ENCODE measurements around the gene DOCK9.

Gene DOCK9

GRCh38 chr13:98977568-98978265 lies at the start of gene DOCK9:
DOCK9 (minus strand) TSS chr13:98978064; CDS start chr13:98977909, 155 bp downstream.
- no peak for DNase-seq

DNA sequence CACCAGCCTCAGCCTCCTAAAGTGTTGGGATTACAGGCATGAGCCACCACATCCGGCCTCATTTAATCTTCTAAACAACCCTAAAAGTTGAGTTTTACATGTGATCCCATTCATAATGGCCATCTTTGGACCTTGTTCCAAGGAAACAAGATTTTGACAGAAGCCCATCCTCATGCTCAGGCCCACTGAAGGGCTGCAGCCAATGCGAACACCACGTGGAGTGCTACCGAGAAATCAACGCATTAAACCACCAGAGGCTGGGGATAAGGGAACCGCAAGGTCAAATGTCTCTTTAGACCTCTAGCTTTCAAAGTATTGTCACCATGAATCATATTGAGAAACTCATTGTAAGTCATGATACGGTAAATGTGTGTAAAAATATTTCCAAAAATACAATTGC lies 49.4 kb upstream of the DOCK9 start:
- no peak for DNase-seq

- no peak for DNase-seq
These were observed 45.1 kb upstream of the DOCK9 start for GRCh38 chr13:99022941-99023340.

GRCh38 chr13:99018418-99019180 lies 40.7 kb upstream of the DOCK9 start:
- no peak for DNase-seq

- DNase-seq = no peak
These were observed 38.0 kb upstream of the DOCK9 start for GRCh38 chr13:99015606-99016490.

DNA sequence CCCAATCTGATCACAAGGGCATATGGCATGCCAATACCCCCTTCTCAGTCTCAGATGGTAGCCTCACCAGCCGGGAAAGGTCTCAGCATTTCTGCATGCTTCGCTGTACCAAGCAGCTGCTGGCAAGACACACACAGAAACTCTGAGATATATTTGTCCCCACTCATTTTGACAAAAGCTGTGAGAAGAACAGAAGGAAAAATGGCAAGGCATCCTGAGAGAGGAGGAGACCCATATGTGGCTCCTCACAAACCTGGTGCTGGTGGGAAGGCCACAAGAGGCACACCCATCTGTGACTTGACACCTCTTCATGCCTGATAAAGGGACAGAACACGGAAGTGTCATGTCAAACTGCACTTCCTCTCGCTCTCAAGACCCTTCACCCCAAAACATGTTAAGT lies 36.7 kb upstream of the DOCK9 start:
- no peak for DNase-seq

DNA sequence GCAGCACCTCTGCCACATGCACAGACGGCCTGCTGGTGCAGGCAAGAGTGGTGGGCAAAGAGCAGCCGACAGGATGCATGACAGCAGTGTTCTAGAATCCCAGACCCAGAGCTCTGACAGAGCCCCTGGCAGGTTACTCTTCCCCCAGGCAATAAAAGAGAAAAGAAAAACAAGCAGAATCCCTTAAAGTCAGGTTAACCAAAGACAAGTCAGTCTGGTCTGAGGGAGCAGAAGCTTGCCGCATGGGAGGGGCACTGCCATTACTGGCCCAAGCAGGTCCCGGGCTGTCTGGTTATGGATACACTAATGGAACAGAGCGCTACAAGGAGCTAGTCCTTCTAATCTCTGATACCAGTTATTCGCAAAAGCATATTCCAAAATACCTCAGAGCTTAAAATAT lies 36.1 kb upstream of the DOCK9 start:
- DNase-seq = no peak

DNA sequence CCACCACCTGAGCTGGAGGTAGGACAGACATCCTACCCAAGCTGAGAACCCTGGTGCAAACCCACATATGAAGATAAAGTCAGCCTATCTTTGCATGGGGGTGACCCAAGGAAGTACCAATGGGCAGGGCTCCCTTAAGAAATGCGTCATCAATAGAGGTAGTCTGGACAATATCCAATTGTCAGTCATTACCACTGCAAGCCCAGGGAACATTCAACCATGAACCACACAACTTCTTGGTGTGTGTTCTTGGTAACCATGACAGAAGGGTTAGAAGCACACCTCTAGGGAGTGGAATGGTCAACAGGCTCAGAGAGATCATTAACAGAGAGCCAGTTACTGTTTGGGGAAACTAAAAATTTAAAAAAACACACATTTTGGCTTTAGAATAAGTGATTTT lies 34.7 kb upstream of the DOCK9 start:
- DNase-seq = no peak

GRCh38 chr13:99009987-99010551 lies 32.2 kb upstream of the DOCK9 start:
- no peak for DNase-seq

GRCh38 chr13:99008577-99008976 lies 30.7 kb upstream of the DOCK9 start:
- DNase-seq = no peak

- DNase-seq = no peak
These were observed 29.6 kb upstream of the DOCK9 start for GRCh38 chr13:99007414-99007986.

DNA sequence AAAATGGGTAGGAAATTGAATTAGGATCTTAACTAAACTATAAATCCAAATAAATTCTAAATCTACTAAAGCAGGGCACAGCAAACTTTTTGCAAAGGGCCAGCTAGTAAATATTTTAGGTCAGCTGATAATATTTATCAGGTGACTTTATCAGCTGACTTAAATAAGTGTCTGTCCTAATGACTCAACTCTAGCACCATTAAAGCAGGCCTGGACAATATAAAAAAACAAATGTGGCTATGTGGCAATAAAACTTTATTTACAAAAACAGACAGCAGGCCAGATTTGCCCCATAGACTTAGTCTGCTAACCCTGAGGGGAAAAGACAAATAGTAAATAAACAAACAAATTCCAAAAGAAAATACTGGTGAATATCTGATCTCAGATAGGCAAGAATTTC lies 27.7 kb upstream of the DOCK9 start:
- no peak for DNase-seq

DNA sequence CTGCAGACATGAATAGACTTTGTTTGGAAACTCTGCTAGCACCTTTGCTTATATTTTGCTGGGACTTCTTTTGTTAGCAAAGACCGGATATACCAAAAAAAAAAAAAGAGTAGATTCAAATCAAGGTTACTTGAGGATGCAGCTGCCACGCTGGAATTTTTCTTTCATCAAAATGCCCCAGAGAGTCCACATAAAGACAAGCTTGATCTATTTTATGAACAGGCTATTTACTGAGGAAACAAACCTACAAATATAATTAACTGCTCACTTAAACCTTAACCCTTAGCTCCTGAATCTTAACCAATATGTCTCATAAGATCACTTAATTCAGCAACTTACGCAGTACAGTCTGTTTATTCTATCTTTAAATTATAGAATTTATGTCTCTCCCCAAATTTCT lies 27.1 kb upstream of the DOCK9 start:
- DNase-seq = no peak

- no peak for DNase-seq
These were observed 26.1 kb upstream of the DOCK9 start for GRCh38 chr13:99003851-99004471.

DNA sequence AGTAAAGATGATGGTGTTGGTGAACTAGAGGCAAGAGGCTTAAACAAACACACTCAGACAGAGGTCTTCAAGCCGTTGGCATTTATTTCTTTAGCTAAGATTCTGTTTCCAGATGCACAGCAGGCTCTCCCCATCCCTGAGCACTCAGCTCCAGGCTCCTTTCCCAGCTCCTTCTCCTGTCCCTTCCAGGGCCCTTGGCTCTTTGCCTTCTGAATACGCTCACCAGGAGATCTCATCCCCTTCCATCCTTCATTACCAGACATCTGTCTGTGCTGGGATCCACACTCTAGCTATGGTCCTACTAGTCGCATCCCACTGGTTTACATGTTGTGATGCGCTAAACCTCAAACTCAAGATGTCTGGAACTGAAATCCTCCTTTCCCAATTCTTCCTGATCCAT lies 25.3 kb upstream of the DOCK9 start:
- no peak for DNase-seq

GRCh38 chr13:99002172-99002710 lies 24.4 kb upstream of the DOCK9 start:
- no peak for DNase-seq

DNA sequence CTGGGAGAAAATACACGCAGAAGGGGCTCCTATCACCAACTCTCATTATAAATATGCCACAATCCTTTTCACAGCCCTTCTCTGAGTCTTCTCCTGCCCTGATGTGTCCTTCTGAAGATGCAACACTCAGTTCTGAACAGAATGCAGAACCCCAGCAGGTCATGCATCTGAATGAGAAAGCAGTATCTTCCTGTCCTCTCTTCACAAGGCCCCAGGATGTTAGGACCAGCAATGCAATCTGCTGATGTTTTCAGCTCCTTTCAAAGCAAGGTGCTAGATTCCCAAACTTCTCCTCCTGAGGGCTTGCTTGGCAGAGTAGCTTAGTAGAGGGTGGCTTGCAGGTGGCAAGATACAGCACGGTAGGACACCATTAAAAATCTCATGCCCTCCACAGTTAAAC lies 22.3 kb upstream of the DOCK9 start:
- no peak for DNase-seq

DNA sequence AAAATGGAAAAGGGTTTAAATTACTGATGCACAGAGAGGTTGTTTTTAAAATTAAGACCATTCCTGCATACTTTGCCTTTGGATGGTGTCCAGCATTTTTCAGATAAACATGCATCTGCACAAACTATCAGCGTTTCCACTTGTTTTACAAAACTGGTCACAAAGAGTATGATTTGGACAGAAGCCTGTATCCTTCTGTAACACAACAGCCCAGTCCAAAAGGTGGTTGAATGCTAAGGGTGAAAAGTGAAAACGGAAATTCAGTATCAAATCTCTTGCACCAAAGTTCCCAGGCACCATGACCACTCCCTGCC lies 21.7 kb upstream of the DOCK9 start:
- no peak for DNase-seq

- no peak for DNase-seq
These were observed 21.2 kb upstream of the DOCK9 start for GRCh38 chr13:98998831-98999638.

DNA sequence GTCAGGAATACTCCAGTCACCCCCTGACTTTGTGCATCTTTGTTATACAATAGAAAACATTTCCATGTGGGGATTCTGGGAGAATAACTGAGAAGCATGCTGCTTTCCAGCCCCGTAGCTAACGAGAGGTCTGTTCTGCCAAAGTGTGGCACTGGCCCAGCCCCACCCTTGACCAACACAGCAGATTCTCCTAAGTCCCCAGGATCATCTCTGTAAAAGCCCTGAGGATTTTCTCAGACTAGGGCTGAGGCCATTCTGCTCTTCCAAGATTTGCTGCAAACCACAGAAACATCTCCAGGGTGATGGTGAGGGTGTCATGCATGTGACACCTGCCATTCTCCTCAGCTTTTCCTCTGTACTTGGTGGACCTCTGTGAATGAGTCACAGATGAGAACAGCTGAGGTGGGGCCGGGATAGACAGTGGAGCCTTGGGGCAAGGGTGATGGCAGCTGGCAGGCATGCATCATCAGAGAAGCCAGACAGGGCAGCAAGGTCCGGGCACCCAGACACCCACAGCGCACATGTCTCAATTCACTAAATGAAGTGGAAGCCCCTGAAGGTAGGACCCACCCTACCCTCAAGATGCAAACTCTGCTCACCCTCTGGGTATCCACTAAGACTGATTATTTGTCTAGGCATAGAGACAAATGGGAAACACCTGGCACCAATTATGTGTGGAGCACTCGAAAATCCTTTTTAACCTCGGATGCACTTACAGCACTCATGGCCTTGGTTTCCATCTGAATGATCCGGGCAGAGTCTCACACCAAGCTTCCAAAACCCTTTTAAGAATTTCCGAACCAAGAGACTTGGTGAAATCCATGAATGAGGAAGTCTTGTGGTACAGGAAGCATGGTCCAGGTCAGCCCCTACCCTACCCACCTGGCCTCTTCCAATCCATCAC lies 20.1 kb upstream of the DOCK9 start:
- no peak for DNase-seq

All from NCI-H446 treated with DMSO at 0.1 percent for 48 hours (cell line).